OCI-LY1 (cell line): ENCODE measurements around the gene KLF18.

Experiments
- EZH2 ChIP-seq: fragments of 200-600 bp; sonication (generic), shearing (Covaris generic); IDR thresholded peaks from 2 replicates; pipeline ENCODE4 v1.8.0; 2017; ENCODE audit warnings: borderline replicate concordance, mixed run types, mild to moderate bottlenecking, antibody characterized with exemption, low read length, moderate library complexity, mixed read lengths
- TF ChIP-seq, protein P1 (sequence below): fragments of 200-600 bp; sonication (generic), shearing (Covaris generic); IDR thresholded peaks from 2 replicates; pipeline ENCODE4 v1.5.1; 2017; ENCODE audit warnings: mild to moderate bottlenecking, antibody characterized with exemption, low read length, moderate library complexity, mixed read lengths

GRCh38 chr1:44105810-44106209, 35.6 kb downstream of the KLF18 start:
- TF ChIP-seq, protein P1, sequence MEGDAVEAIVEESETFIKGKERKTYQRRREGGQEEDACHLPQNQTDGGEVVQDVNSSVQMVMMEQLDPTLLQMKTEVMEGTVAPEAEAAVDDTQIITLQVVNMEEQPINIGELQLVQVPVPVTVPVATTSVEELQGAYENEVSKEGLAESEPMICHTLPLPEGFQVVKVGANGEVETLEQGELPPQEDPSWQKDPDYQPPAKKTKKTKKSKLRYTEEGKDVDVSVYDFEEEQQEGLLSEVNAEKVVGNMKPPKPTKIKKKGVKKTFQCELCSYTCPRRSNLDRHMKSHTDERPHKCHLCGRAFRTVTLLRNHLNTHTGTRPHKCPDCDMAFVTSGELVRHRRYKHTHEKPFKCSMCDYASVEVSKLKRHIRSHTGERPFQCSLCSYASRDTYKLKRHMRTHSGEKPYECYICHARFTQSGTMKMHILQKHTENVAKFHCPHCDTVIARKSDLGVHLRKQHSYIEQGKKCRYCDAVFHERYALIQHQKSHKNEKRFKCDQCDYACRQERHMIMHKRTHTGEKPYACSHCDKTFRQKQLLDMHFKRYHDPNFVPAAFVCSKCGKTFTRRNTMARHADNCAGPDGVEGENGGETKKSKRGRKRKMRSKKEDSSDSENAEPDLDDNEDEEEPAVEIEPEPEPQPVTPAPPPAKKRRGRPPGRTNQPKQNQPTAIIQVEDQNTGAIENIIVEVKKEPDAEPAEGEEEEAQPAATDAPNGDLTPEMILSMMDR = no peak
- no peak for TF ChIP-seq EZH2
